ENCODE data around the gene C17orf58.
"Not testable (repeated sequence)": the region's sequence is repeated elsewhere in the genome, so short reads cannot be mapped to it uniquely, and the experiment has no call there.

DNA sequence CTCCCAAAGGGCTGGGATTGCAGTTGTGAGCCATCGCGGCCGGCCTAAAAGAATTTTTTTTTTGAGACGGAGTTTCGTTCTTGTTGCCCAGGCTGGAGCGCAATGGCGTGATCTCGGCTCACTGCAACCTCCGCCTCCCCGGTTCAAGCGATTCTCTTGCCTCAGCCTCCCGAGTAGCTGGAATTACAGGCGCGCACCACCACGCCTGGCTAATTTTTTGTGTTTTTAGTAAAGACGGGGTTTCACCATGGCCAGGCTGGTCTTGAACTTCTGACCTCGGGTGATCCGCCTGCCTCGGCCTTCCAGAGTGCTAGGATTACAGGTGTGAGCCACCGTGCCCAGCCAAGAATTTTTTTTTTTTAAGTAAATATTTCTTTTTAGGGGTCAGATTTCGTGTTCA is 22.2 kb upstream of the C17orf58 start:
- TF ChIP-seq CHD2 (IDR thresholded peaks at IDR 0.05; ENCODE audit: low read length, partially characterized antibody); SIN3A (IDR thresholded peaks at IDR 0.05; ENCODE audit: borderline replicate concordance, low read depth, low read length); NRF1 (IDR thresholded peaks at IDR 0.05; ENCODE audit: low read depth, low read length); RFX5 (IDR thresholded peaks at IDR 0.05; ENCODE audit: low read length); ELF1 (IDR thresholded peaks at IDR 0.05): not testable (repeated sequence)
- TF ChIP-seq, protein P1, sequence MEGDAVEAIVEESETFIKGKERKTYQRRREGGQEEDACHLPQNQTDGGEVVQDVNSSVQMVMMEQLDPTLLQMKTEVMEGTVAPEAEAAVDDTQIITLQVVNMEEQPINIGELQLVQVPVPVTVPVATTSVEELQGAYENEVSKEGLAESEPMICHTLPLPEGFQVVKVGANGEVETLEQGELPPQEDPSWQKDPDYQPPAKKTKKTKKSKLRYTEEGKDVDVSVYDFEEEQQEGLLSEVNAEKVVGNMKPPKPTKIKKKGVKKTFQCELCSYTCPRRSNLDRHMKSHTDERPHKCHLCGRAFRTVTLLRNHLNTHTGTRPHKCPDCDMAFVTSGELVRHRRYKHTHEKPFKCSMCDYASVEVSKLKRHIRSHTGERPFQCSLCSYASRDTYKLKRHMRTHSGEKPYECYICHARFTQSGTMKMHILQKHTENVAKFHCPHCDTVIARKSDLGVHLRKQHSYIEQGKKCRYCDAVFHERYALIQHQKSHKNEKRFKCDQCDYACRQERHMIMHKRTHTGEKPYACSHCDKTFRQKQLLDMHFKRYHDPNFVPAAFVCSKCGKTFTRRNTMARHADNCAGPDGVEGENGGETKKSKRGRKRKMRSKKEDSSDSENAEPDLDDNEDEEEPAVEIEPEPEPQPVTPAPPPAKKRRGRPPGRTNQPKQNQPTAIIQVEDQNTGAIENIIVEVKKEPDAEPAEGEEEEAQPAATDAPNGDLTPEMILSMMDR (IDR thresholded peaks at IDR 0.05) = not testable (repeated sequence)
